Ascending aorta (tissue), 2 donors: Measurements from ENCODE around the gene PHPT1. TPM values are rescaled to one million over a fixed set of nuclear protein-coding genes. Genes with fewer than 3 reads are reported as not detected.

Experiments used
- DNase-seq, 2 donors: peaks; one replicate each; pipeline ENCODE4 v3.0.0-alpha.2; 2019; ENCODE audit warnings: low spot score in 2 of 2
- H3K27ac ChIP-seq, 2 donors: fragments of 200-600 bp; sonication (generic); one replicate each; pipeline ENCODE4 v1.5.1; 2016 to 2017; ENCODE audit warnings: mild to moderate bottlenecking in 1 of 2
- H3K27me3 ChIP-seq: fragments of 200-600 bp; sonication (generic); one replicate; pipeline ENCODE4 v1.5.1; 2017
- H3K36me3 ChIP-seq, 2 donors: fragments of 200-600 bp; sonication (generic); one replicate each; pipeline ENCODE4 v1.5.1; 2016
- H3K4me1 ChIP-seq, 2 donors: fragments of 200-600 bp; sonication (generic); one replicate each; pipeline ENCODE4 v1.5.1; 2016 to 2017; ENCODE audit warnings: mild to moderate bottlenecking in 1 of 2
- H3K4me3 ChIP-seq, 2 donors: fragments of 200-600 bp; sonication (generic); one replicate each; pipeline ENCODE4 v1.5.1; 2016 to 2017; ENCODE audit warnings: mild to moderate bottlenecking in 1 of 2
- H3K9me3 ChIP-seq, 2 donors: fragments of 200-600 bp; sonication (generic); one replicate each; pipeline ENCODE4 v1.5.1; 2016
- intact Hi-C: fragments of 100-400 bp; cut with DNase I; formaldehyde crosslinking; loops from one replicate; pipeline ENCODE4 v1.15.1; 2023
- total RNA-seq: library from RNA; depleted of rRNA; stranded (reverse); fragments of >200 nt; gene quantifications from one replicate; pipeline ENCODE4 v1.1.0, GENCODE V29; 2016
- TF ChIP-seq, protein P1 (sequence below), 3 experiments: fragments of 200-600 bp in 2 of 3; fragments of 450-650 bp in 1 of 3; sonication (generic) in 2 of 3; IDR thresholded peaks; one replicate each; pipeline ENCODE4 v1.5.1; 2016 to 2019; ENCODE audit warnings: antibody characterized with exemption in 3 of 3, mild to moderate bottlenecking in 1 of 3, moderate library complexity in 1 of 3

PHPT1 gene
- total RNA-seq, 1 donor from 2014 or later, result 108 TPM

DNA sequence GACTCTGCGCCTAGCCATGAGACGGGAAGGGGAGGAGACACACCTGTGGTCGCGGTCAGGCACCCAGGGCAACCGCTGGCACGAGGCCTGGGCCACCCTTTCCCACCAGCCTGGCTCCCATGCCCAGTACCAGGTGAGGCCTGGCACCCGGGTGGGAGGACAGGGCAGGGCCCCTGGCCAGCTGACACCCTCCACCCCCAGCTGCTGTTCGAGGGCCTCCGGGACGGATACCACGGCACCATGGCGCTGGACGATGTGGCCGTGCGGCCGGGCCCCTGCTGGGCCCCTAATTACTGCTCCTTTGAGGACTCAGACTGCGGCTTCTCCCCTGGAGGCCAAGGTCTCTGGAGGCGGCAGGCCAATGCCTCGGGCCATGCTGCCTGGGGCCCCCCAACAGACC lies 8.0 kb downstream of the PHPT1 start:
- intact Hi-C loops, result no loop called here

DNA sequence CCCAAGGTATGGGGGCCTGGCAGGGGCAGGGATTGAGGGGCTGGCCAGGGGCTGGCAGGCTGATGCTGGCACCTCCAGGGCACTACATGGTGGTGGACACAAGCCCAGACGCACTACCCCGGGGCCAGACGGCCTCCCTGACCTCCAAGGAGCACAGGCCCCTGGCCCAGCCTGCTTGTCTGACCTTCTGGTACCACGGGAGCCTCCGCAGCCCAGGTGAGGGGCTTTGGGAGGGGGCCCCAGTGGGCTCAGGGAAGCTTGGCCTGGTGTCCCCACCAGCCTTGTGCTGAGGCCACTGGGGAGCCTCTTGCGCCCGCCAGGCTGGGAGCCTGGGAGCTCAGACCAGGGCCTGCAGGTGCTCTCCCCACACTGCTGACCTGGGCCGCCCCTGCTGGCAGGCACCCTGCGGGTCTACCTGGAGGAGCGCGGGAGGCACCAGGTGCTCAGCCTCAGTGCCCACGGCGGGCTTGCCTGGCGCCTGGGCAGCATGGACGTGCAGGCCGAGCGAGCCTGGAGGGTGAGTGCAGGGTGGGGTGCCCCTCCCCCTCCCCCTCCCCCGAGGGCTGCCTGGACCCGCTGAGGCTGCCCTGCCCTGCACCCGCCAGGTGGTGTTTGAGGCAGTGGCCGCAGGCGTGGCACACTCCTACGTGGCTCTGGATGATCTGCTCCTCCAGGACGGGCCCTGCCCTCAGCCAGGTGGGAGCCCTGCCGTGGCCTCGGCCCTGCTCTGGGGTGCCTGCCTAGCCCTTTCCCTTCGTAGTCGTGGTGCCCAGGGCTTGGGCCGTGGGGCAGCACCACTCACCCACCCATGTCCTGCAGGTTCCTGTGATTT lies 8.6 kb downstream of the PHPT1 start:
- Histone ChIP-seq H3K27ac (no peak overlapping the region), H3K4me1 (peaks cover 4 to 14% of the 10 kb centered on the region in 2 donors), H3K27me3 (no peaks in the 10 kb centered on the region), H3K9me3 (no peaks in the 10 kb centered on the region), H3K4me3 (no peak overlapping the region), H3K36me3 (peaks cover 21 to 23% of the 10 kb centered on the region in 2 donors)
- intact Hi-C loops, result no loop called here
- TF ChIP-seq, protein P1, sequence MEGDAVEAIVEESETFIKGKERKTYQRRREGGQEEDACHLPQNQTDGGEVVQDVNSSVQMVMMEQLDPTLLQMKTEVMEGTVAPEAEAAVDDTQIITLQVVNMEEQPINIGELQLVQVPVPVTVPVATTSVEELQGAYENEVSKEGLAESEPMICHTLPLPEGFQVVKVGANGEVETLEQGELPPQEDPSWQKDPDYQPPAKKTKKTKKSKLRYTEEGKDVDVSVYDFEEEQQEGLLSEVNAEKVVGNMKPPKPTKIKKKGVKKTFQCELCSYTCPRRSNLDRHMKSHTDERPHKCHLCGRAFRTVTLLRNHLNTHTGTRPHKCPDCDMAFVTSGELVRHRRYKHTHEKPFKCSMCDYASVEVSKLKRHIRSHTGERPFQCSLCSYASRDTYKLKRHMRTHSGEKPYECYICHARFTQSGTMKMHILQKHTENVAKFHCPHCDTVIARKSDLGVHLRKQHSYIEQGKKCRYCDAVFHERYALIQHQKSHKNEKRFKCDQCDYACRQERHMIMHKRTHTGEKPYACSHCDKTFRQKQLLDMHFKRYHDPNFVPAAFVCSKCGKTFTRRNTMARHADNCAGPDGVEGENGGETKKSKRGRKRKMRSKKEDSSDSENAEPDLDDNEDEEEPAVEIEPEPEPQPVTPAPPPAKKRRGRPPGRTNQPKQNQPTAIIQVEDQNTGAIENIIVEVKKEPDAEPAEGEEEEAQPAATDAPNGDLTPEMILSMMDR (IDR thresholded peaks at IDR 0.05), result no peak
- DNase-seq, result no peak

More for the DNA sequence above, 8.0 kb downstream of the PHPT1 start:
- H3K9me3 ChIP-seq, result no peaks in the 10 kb centered on the region
- H3K4me1 ChIP-seq, result peaks cover 4 to 14% of the 10 kb centered on the region in 2 donors
- H3K27me3 ChIP-seq, result no peaks in the 10 kb centered on the region
- no peak overlapping the region for H3K4me3 ChIP-seq
- H3K36me3 ChIP-seq, result peaks cover 15 to 17% of the 10 kb centered on the region in 2 donors
- no peak for DNase-seq
- TF ChIP-seq, protein P1 (IDR thresholded peaks at IDR 0.05), result no peak
- H3K27ac ChIP-seq, result no peak overlapping the region

DNA sequence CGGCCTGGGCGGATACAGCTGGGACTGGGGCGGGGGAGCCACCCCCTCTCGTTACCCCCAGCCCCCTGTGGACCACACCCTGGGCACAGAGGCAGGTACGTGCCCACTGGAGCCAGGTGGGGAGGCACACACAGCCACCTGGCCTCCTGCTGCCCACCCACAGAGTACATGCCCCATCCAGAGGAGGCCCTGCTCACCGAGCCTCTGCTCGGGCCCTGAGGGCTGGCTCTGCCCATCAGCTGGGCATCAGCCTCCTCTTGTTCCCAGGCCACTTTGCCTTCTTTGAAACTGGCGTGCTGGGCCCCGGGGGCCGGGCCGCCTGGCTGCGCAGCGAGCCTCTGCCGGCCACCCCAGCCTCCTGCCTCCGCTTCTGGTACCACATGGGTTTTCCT lies 9.2 kb downstream of the PHPT1 start:
- Histone ChIP-seq H3K9me3 (no peaks in the 10 kb centered on the region), H3K4me3 (no peak overlapping the region), H3K4me1 (peaks cover 4 to 14% of the 10 kb centered on the region in 2 donors), H3K27me3 (no peaks in the 10 kb centered on the region), H3K27ac (peak overlapping the region; percentile 39 to 57), H3K36me3 (peaks cover 28 to 30% of the 10 kb centered on the region in 2 donors)
- no peak for DNase-seq
- TF ChIP-seq, protein P1 (IDR thresholded peaks at IDR 0.05), result no peak
- intact Hi-C loops, result no loop called here

DNA sequence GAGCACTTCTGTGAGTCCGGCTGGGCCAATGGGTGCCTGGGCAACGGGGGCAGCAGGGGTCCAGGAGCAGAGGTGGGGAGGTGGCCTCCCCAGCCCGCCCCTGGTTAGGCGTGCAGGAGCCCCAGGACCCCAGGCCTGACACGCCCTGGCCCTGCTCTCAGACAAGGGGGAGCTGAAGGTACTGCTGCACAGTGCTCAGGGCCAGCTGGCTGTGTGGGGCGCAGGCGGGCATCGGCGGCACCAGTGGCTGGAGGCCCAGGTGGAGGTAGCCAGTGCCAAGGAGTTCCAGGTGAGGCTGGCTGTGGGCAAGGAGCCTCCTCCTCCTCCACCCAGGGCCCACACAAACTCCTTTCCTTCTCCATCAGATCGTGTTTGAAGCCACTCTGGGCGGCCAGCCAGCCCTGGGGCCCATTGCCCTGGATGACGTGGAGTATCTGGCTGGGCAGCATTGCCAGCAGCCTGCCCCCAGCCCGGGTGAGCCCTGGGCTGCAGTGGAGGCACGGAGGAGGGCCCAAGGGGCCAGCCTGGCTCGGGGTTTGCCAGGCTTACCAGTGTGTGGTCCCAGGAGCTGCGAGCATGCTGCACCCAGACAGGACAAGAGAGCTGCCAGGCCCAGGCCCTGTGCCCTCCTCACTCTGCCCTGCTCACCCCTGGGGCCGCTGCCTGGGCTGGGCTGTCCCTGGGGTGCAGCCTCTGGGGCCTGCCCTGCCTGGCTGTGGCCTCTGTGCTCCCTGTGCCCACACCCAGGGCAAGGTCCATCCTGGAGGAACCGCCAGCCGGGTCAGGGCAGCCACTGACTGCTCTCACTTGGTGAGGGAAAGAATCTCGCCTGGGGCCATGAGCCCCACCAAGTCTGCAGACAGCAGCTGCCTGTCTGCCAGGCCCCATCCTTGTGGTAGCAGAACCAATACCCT lies 9.9 kb downstream of the PHPT1 start:
- intact Hi-C loops, result no loop called here
- peaks cover 4 to 14% of the 10 kb centered on the region in 2 donors for H3K4me1 ChIP-seq
- H3K9me3 ChIP-seq, result no peaks in the 10 kb centered on the region
- peaks cover 33 to 34% of the 10 kb centered on the region in 2 donors for H3K36me3 ChIP-seq
- TF ChIP-seq, protein P1 (IDR thresholded peaks at IDR 0.05), result no peak
- no peak for DNase-seq
- no peak overlapping the region for H3K4me3 ChIP-seq
- H3K27me3 ChIP-seq, result no peaks in the 10 kb centered on the region
- H3K27ac ChIP-seq, result peak overlapping the region; percentile 39 to 57

DNA sequence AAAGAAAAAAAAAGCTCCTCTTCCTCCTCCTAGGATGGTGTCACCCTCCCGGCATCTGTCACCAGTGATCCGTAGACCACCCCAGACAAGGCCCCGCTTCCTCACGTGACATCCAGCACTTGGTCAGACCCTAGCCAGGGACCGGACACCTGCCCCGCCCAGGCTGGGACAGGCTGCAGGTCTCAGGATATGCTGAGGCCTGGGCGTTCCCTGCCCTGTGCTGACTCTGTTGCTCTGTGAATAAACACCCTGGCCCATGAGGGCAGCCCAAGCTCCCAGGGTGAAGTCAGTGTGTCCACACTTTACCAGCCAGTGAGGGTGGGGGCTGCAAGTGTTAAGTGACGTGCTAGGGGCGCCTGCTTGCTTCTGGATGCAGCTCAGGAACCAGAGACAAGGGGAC lies 11.3 kb downstream of the PHPT1 start:
- Histone ChIP-seq H3K27me3 (no peaks in the 10 kb centered on the region), H3K4me1 (peaks cover 4 to 24% of the 10 kb centered on the region in 2 donors), H3K9me3 (no peaks in the 10 kb centered on the region), H3K4me3 (no peak overlapping the region), H3K27ac (no peak overlapping the region), H3K36me3 (peaks cover 33 to 34% of the 10 kb centered on the region in 2 donors)
- TF ChIP-seq, protein P1 (IDR thresholded peaks at IDR 0.05), result no peak
- intact Hi-C loops, result no loop called here
- no peak for DNase-seq
